Measurements from ENCODE around the gene NAPG.
"Not testable (repeated sequence)": the region's sequence is repeated elsewhere in the genome, so short reads cannot be mapped to it uniquely, and the experiment has no call there.

NAPG gene

GRCh38 chr18:10552226-10552625, 26.4 kb downstream of the NAPG start:
- DNase-seq, result no peak

DNA sequence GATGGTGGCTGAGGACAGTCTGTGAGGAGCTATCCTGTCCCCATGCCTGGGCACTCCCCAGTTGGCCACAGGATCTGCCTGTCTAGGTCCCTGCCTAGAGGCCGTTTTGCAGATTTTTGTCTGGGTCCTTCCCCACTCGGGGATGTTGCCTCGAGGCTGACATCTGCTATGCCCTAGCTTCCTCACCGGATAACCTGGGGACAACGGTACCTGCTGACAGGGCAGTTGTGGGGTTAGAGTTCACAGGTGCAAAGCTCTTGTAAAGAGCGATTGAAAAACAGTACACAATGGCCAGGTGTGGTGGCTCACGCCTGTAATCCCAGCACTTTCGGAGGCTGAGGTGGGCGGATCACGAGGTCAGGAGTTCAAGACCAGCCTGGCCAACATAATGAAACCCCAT, 30.4 kb downstream of the NAPG start:
- not testable (repeated sequence) for DNase-seq

DNA sequence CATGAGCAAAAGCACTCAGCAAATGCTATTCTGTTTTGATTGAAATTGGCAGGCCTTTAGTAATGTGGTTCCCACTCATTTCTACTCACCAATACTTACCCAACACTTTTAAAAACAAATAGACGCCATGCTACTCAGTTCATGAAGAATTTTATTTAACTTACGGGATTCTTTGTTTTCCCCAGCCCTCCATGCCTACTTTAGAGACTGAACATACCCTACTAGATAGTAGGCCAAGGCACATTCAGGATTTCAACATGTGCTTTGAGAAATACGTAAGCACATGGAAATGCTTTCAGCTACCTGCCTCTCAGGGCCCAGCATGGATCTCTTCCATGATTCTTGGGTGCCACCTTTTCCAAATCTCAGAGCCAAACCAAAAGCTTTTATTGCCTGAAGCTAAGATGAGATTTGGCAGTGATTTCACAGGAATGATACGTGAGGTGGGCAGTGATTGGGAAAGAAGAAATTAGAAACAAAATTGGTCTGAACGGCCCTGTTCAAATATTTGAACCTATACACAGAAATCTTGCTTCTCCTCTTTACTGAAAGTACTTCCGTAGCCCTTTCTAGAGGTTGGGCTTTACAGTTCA, 31.4 kb downstream of the NAPG start:
- no peak for DNase-seq

- no peak for DNase-seq
These were observed 32.6 kb downstream of the NAPG start for GRCh38 chr18:10558243-10558966.

DNA sequence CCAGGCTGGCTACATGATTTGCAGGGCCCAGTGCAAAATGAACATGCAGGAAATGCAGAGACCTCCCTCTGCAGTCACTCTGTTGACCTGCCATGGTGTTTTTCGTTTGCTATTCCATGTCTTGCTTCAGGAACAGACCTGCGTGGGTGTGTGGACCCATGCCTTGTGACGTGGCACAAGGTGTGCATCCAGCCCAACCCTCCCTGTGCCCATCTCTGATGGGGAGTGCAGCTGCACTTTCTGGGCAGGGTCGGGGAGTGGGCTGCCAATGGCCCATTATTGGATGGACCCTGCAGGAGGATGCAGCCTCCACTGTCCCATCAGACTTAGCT, 33.1 kb downstream of the NAPG start:
- no peak for DNase-seq

GRCh38 chr18:10559553-10560451, 34.0 kb downstream of the NAPG start:
- DNase-seq, result peak; percentile 41 to 61

DNA sequence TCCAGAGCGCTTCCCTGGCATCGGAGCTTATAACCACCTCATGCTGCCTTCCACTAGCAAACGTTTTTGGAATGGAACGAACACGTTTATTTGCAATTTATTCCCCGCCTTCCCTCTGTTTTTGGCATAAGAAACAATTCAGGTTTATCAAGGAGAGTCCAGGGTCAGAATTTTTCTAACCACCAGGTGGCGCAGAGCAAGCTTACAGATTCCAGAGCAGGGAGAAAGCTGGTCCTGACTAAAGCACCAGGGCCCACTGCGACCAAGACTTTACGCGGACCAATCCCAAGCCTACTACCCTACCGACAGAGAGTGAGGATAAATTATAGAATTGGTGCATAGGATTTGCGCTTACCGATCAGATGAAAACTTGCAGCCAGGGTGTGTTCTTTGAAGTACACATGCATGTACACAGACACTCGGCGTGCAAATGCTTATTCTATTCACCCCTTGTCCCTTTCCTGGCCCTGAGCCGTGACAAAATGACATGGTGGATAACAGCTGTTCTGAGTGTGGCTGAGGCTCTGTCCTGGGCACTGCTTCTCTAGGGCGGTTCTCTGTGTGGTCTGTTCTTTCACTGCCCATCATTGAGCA, 34.7 kb downstream of the NAPG start:
- DNase-seq, result peak; percentile 69 to 75

GRCh38 chr18:10562773-10563160, 36.9 kb downstream of the NAPG start:
- DNase-seq, result no peak

GRCh38 chr18:10563886-10564285, 38.1 kb downstream of the NAPG start:
- no peak for DNase-seq

DNA sequence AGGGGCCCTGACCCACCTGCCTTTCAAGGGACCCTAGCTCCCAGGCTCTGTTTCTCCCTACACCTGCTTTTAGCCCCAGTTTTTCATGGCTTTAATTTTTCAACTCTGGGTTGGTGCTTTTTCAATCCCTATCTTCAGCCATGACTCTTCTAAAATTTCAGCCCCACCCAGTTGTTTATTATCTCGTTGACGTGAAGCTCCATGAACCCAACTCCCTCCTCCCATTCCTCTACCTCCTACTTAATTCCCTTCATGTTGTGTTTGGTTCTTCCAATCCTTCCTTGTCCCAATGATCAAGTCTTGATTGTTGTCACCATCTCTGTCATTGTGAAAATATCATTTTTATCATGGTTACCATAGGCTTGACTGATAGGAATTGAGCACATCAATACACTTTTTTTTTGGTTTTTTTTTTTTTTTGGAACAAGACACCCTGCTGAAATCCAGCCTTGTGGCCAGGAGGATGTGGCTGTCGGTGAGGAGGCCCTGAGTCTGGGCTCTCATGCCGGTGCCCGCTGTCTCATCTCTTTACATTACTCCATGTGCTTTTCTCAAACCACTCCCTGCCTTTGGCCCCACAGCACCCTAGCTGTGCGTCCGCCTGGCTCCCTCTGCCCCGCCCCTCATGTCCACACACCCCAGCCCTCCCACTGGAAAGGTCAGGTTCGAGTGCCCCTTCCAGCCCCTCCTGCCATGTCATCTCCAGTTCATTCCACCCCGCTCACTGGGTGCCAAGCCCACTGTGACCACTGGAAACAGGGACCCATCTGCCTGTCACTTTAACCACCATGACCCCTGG, 39.3 kb downstream of the NAPG start:
- DNase-seq, result no peak

DNA sequence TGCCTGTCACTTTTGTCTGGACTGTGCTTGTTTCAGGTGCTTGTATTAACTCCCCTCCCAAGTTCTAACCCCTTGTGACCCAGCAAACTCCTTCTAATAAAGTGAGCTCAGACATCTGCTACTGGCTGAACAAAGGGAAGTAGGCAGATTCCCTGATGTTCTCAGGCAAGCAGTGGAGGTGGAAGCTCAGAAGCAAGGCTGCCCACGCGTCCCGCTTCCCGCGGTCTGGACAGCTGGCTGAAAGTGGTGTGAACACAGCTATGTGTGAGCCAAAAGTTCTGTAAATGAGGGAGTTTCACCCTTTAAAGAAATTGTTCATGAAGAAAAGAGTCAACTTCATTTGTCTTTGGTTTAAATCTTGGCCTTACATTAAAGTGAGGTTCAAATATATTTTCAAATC, 40.0 kb downstream of the NAPG start:
- DNase-seq, result peak in 1 of 2 experiments; percentile 15

GRCh38 chr18:10566390-10566789, 40.6 kb downstream of the NAPG start:
- DNase-seq, result no peak

GRCh38 chr18:10569941-10570340, 44.1 kb downstream of the NAPG start:
- DNase-seq, result not testable (repeated sequence)

GRCh38 chr18:10570622-10571021, 44.8 kb downstream of the NAPG start:
- no peak for DNase-seq

DNA sequence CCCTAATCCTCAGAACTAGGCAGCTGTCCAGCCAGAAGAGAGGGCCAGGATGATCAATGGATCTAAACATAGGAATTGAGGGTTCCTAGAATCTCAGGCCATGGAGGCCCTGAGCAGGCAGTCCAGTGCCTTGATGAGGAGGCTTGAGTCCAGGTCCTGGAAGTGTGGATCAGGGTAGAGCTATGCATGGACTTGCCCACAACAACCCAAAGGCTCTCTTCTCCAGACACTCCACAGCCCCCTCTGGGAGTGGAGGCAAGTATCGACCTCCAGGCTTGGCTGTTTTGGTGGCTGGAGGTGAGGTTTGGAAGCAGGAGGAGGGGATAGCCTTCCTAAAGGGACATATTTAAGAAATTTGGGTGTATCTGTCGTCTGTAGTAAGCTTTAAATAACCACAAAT, 45.7 kb downstream of the NAPG start:
- DNase-seq, result no peak

- DNase-seq, result not testable (repeated sequence)
These were observed 47.4 kb downstream of the NAPG start for GRCh38 chr18:10573261-10573660.

GRCh38 chr18:10574412-10574811, 48.6 kb downstream of the NAPG start:
- not testable (repeated sequence) for DNase-seq

DNA sequence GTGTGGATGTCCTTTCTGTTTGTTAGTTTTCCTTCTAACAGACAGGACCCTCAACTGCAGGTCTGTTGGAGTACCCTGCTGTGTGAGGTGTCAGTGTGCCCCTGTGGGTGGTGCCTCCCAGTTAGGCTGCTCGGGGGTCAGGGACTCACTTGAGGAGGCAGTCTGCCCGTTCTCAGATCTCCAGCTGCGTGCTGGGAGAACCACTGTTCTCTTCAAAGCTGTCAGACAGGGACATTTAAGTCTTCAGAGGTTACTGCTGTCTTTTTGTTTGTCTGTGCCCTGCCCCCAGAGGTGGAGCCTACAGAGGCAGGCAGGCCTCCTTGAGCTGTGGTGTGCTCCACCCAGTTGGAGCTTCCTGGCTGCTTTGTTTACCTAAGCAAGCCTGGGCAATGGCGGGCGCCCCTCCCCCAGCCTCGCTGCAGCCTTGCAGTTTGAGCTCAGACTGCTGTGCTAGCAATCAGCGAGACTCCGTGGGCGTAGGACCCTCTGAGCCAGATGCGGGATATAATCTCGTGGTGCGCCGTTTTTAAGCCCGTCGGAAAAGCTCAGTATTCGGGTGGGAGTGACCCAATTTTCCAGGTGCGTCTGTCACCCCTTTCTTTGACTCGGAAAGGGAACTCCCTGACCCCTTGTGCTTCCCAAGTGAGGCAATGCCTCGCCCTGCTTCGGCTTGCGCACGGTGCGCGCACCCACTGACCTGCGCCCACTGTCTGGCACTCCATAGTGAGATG, 52.2 kb downstream of the NAPG start:
- DNase-seq, result not testable (repeated sequence)

GRCh38 chr18:10578573-10578899, 52.7 kb downstream of the NAPG start:
- not testable (repeated sequence) for DNase-seq

GRCh38 chr18:10579079-10579867, 53.4 kb downstream of the NAPG start:
- no peak for DNase-seq

DNA sequence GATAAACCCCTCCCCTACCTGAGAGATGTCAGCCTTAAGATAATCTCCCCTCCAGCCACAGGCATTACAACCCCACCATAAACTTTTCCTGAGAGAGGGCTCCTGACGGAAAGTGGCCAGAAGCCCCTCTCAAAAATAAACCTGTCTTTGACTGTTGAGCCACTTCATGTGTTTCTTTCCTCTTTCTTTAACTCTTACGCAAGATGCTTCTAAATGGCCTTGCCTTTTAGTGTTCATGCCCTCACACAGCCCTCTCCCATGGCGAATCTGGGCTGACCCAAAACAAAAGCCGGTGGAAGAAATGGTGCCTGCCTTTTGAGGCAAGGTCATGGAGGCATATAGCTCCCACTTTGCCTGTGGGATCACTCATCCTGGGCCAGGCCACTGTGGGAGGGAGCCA, 54.4 kb downstream of the NAPG start:
- DNase-seq, result no peak
